ENCODE results near the gene CADM2. TPM values are rescaled to one million over a fixed set of nuclear protein-coding genes. Genes with fewer than 3 reads are reported as not detected.

The CADM2 gene
- total RNA-seq, 1 experiment from 2014 or later = 10.9 TPM

- Mint-ChIP-seq H3K36me3 (ENCODE audit: insufficient read depth in 1 of 3, low read depth in 3 of 3) (no peaks in the 10 kb centered on the region), H3K27me3 (ENCODE audit: low read depth) (no peaks in the 10 kb centered on the region), H3K27ac (no peak overlapping the region), H3K4me1 (no peaks in the 10 kb centered on the region), H3K9me3 (no peaks in the 10 kb centered on the region; a peak in 1 of 5 replicates), H3K4me3 (no peak overlapping the region)
- no peak overlapping the region for H3K27ac ChIP-seq (ENCODE audit: insufficient read length, low read depth, low read length)
- no peak overlapping the region for H2BK15ac ChIP-seq (ENCODE audit: low read depth, low read length)
- no peaks in the 10 kb centered on the region for H3K9me3 ChIP-seq (ENCODE audit: control insufficient read depth, low read depth, low read length)
- no peak overlapping the region for H2AK5ac ChIP-seq (ENCODE audit: insufficient read length, low read length)
- no peak overlapping the region for H3K4me2 ChIP-seq (ENCODE audit: insufficient read depth, insufficient read length, low read length)
- H3K79me2 ChIP-seq (ENCODE audit: insufficient read depth, low read length) = no peaks in the 10 kb centered on the region
- H4K20me1 ChIP-seq (ENCODE audit: control insufficient read depth, insufficient read depth, insufficient read length) = no peaks in the 10 kb centered on the region
- H2AFZ ChIP-seq (ENCODE audit: low read length) = no peak overlapping the region
- H3K27me3 ChIP-seq (ENCODE audit: insufficient read depth, low read length) = no peaks in the 10 kb centered on the region
- no CpG with 5 or more reads among the region's 2 CpGs for WGBS (ENCODE audit: extremely low coverage, insufficient read length, low lambda C conversion rate)
- no peak overlapping the region for H2BK5ac ChIP-seq (ENCODE audit: insufficient read length, low read length)
- no peak overlapping the region for H3K4ac ChIP-seq (ENCODE audit: low read depth, low read length)
- no peak overlapping the region for H4K91ac ChIP-seq (ENCODE audit: insufficient read length, low read depth, low read length)
- H3K23me2 ChIP-seq (ENCODE audit: insufficient read length, low read depth, low read length, poor library complexity, severe bottlenecking) = no peaks in the 10 kb centered on the region
- no peak overlapping the region for H3T11ph ChIP-seq (ENCODE audit: low read length)
- TF ChIP-seq CTCF (conservative IDR thresholded peaks at IDR 0.05) = no peak
- H3K14ac ChIP-seq (ENCODE audit: insufficient read depth, low read length) = no peak overlapping the region
- no peak overlapping the region for H2BK20ac ChIP-seq (ENCODE audit: low read depth, low read length, poor library complexity, severe bottlenecking)
- no peak overlapping the region for H2BK120ac ChIP-seq (ENCODE audit: low read depth, low read length, poor library complexity, severe bottlenecking)
- no peak for DNase-seq
- H3K18ac ChIP-seq (ENCODE audit: insufficient read length, low read depth, low read length) = no peak overlapping the region
- no peak overlapping the region for H4K8ac ChIP-seq (replicated peaks; ENCODE audit: insufficient read length, low read depth, low read length)
- no peak overlapping the region for H2BK12ac ChIP-seq (ENCODE audit: insufficient read length, low read depth, low read length)
- H3K56ac ChIP-seq (ENCODE audit: insufficient read length, low read depth, low read length) = no peak overlapping the region
- no peaks in the 10 kb centered on the region for H3K4me1 ChIP-seq (ENCODE audit: insufficient read depth, low read length)
- no peak overlapping the region for H3K23ac ChIP-seq (ENCODE audit: insufficient read length, low read depth, low read length)
- H3K9ac ChIP-seq (ENCODE audit: extremely low read depth, insufficient read length, low read length) = no peak overlapping the region
- H3K79me1 ChIP-seq (ENCODE audit: insufficient read depth, low read depth, low read length, poor library complexity, severe bottlenecking) = no peaks in the 10 kb centered on the region
- H4K5ac ChIP-seq (ENCODE audit: insufficient read length, low read depth, low read length) = no peak overlapping the region
Observed at GRCh38 chr3:85783291-85783690, 824.5 kb downstream of the CADM2 start.

Data from H9 (cell line).